ENCODE measurements around the gene TXLNA.

Gene TXLNA

DNA sequence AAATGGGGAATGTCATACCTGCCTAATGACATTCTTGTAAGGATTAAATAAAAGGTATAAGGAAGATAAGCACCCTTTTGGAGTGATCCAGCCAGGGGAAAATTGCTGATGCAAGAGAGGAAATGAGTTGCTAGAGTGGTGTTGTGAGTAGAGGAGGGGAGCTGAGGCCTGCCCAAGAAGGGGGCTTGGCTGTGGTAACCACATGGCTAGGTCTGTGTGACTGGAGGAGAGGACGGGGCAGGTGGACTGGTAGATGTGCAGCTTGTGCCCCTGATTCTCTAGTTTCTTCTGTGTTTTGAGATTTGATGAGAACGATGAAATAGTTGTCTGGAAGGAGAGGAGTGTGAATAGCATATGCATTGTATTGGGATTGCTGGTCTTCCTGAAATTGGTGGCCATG, 6.6 kb downstream of the TXLNA start:
- FAIRE-seq: no peak

DNA sequence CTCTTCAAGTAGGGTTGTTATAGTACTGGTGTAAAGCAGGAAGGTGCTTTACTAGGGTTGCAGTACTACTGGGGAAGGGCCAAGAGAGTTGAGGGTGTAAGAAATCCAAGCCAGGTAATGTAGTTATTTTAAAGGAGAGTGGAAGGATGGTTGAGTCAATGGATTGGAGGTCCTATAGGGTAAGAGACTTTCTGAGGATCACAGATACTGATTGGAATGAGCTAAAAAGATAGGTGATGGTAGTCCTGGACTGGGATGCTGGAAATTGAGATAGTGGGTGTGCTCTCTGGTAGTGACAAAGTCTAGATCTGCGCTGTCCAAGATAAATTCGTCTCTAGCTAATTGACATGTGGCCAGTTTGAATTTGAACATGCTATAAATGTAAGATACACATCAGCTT, 7.0 kb downstream of the TXLNA start:
- no peak for FAIRE-seq

DNA sequence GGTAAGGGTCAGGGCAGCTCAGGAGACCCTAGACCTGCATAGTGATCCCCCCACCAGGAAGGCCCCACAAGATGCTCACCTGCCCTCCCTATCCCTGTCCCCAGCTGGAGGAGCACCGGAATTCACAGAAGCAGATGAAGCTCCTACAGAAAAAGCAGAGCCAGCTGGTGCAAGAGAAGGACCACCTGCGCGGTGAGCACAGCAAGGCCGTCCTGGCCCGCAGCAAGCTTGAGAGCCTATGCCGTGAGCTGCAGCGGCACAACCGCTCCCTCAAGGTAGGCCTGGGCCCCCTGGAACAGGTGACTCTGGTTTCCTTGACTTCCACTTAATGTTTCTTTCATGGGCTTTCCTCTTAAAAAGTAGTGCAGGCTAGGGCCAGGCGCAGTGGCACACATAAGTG, 8.4 kb downstream of the TXLNA start:
- no peak for FAIRE-seq

DNA sequence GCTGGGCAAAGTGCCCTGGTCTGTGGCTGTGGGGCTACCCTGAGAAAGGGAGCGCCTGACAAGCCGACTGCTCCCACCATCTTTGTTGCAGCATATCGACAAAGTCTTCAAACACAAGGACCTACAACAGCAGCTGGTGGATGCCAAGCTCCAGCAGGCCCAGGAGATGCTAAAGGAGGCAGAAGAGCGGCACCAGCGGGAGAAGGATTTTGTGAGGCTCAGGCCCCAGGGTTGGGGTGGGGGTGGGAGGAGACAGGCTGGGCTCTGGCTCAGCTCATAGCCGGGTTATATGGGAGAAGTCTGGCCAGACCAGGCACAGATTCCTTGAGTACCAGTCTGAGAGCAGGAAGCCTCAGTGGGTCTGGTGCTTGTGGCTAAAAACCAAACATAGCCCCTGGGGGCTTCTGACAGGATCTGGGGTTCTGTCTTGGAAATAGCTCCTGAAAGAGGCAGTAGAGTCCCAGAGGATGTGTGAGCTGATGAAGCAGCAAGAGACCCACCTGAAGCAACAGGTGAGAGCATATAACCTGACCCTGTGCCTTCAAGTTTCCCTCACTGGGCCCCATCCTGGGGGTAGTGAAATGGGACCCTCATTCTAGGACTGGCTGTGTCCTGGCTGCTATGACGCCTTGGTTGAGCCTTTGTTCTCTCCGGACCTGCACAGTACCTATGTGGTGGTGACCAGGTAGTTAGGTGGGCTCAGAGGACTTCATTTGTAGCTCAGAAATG, 12.9 kb downstream of the TXLNA start:
- FAIRE-seq: no peak

DNA sequence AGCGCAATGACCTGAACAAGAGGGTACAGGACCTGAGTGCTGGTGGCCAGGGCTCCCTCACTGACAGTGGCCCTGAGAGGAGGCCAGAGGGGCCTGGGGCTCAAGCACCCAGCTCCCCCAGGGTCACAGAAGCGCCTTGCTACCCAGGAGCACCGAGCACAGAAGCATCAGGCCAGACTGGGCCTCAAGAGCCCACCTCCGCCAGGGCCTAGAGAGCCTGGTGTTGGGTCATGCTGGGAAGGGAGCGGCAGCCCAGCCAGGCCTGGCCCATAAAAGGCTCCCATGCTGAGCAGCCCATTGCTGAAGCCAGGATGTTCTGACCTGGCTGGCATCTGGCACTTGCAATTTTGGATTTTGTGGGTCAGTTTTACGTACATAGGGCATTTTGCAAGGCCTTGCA, 15.5 kb downstream of the TXLNA start:
- no peak for FAIRE-seq

DNA sequence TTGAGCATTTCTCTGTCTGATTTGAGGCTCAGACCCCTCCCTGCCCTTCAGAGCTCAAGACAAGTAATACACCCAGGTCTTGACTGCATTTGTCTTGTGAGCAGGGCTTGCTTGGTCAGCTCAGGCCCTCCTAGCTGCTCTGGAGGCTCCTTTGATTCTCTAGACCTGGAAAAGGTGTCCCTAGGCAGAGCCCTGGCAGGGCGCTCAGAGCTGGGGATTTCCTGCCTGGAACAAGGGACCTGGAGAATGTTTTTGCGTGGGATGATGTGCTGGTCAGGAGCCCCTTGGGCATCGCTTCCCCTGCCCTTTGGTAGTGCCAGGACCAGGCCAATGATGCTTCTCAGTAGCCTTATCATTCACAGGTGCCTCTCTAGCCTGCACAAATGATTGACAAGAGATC, 16.1 kb downstream of the TXLNA start:
- no peak for FAIRE-seq

DNA sequence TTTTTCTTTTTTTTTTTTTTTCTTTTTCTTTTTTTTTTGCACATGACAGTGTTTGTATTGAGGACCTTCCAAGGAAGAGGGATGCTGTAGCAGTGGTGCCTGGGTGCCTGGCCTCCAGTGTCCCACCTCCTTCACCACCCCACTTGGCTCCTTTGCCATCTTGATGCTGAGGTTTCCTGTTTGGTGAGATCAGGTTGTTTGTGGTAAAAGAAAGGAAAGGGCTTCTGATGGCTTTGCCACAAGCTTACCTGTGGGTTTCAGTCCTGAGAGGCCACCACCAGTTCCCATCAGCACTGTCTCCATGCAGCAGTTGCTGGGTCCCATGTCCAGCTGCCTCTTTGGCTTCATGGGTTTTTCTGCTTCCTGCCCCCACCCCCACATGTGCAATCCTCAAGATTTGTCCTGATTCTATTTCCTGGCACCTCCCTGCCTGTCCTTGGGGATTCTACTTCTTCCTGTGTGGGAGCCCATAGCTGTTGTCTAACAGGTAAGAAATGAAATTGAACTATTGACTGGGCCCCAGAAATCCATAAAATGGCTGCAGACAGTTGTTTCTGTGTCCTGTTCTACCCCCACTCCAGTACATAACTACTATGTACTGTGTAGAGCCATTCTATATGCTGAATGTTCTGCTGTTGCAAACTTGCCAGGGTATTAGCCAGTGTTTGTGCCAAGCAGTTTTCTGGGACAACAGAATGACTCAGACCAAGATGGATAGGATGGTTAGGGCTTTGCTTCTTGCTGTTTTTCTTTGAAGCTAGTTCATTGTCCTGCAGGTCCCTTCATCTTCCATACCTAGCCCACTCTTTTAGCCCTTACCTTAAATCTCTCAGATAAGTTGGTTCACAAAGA, 16.7 kb downstream of the TXLNA start:
- no peak for FAIRE-seq

DNA sequence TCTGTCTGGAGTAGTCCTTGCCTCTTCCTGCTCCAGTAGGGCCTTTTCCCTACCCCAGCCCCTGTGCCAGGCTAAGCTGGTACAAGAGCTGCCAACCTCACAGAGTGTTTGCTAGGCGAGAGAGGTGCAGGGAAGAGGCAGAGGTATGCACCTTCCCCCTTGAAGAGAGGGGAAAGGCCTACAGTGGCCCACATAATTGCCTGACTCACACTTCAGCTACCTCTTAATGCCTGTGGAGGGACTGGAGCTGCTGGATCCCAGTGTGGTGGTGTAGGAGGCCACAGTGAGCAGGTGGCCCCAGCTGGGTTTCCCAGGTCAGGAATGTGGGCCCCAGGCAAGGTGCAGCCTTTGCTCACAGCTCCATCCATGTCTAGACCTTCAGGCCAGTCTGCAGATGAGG, 17.6 kb downstream of the TXLNA start:
- no peak for FAIRE-seq

DNA sequence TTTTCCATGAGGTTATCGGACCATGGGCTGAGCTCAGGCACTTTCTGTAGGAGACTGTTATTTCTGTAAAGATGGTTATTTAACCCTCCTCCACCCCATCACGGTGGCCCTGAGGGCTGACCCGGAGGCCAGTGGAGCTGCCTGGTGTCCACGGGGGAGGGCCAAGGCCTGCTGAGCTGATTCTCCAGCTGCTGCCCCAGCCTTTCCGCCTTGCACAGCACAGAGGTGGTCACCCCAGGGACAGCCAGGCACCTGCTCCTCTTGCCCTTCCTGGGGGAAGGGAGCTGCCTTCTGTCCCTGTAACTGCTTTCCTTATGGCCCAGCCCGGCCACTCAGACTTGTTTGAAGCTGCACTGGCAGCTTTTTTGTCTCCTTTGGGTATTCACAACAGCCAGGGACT, 18.4 kb downstream of the TXLNA start:
- FAIRE-seq: no peak

DNA sequence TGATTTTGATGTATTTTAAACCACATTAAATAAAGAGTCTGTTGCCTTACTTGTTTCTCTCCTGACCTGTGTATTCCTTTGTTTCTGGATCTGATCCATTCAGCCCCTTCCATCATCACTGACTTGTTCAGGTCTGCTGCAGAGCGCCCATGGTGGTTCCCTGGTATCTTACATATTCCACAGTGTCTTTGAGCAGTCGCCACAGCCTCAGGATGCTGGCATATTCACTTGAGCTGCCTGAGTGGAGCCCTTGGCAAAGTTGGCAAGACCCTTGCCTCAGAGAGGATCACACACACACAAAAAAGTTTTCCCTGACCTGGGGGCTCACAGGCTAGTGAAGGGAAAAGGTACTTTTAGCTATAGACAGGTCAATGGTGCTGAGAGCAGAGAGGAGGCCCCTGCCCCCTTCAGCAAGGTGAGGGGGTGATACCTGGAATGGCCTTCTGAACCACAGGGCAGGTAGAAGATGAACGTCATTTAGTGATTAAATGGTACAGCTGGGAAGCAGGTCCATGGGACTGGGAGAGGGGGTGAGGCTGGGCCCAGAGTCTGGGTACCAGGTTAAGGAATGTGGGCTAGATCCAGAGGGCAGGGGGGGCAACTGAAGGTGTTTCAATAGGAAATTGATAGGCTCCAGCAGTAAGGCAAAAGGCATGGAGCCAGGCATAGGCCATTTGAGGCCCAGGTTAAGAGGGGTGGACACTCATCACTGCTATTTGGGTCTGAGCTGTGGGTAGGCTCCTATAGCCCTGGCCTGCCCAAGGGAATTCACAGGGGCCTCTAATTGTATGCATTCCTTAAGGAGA, 19.0 kb downstream of the TXLNA start:
- FAIRE-seq: no peak

DNA sequence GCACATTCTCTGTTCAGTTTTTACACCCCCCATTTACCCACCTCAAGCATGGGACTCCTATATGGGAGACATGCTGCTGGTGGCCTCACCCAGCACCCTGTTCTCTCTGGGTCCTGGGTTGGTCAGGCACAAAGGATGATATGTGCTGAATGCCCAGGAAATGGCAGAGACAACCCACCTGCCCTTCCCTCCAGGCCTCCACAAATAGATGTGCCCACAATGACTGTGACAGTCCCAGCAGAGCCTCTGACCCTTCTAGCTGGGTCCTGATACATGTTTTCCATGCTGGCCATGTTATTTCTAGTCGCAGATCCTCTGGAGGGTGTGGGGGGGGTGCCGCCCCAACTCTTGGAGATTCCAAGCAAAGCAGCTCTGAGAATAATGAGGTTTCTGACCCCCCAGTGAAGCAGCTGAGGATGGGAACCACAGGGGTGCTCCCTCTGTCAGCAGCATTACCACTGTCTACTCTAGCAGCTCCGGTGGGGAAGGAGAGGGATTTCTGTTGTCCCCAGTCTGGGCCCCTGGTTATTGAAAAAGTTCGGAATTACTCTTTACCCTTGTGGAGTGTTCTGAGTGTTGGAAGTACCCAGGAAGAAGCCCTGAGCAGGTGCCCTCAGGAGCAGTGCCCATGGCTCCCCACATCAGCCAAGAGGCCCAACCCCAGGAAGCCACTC, 19.7 kb downstream of the TXLNA start:
- FAIRE-seq: no peak

DNA sequence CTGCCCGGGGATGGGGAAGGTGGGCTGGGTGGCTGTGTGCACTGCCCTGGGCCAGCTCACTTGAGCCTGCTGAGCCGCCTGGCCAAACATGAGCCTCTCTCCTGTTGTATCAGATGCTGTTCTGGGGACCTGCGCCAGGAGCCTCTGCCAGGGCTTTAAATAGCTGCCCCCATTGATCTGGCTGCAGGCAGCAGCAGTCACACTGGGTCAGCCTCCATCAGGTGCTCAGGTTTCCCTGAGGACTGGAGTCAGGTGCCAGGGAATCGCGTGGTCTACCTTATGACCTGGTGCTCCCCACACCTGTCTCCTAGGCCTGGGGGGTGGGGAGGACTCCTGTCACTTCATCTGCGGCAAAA, 20.2 kb downstream of the TXLNA start:
- no peak for FAIRE-seq

DNA sequence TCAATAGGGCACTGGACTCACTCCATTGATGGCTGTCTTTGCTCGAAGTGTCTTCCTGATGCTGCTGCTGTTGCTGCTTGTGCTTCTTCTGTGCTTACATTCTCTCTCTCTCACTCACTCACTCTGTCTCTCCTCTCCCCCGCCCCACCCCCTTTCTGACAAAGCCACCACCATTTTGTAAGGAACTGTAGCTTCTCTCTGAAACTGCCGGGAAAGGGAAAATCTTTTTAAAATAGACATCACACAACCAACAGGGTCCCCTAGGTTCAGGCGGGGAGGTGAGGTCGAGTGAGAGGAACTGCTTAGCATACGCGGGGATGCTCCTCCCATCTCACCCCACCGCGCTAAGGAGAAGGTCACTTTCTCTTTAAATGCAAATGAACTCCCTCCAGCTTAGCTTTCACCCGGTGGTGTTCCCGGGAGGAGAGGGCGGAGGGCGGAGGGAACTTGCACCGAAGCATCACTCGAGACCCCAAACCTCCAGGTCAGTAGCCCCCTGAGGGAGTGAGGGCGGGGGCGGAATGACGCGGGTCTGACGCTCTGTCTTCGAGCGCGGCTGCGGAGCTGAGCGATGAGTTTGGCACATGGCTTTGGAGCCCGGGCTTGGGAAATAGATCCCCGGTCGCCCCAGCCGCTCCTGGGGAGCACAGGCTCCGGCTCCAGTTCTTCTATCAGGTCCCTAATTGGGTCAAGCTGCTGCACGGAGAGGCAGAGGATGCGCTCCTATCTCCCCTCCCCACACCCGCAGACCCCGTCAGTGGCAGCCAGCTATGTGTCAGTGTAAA, 20.9 kb downstream of the TXLNA start, which contains the start of gene CCDC28B:
TSS of gene CCDC28B (plus strand) at position 370 of the 785 bp plus-strand sequence. CDS start 1,341 bp downstream, outside the sequence.
- FAIRE-seq: no peak

DNA sequence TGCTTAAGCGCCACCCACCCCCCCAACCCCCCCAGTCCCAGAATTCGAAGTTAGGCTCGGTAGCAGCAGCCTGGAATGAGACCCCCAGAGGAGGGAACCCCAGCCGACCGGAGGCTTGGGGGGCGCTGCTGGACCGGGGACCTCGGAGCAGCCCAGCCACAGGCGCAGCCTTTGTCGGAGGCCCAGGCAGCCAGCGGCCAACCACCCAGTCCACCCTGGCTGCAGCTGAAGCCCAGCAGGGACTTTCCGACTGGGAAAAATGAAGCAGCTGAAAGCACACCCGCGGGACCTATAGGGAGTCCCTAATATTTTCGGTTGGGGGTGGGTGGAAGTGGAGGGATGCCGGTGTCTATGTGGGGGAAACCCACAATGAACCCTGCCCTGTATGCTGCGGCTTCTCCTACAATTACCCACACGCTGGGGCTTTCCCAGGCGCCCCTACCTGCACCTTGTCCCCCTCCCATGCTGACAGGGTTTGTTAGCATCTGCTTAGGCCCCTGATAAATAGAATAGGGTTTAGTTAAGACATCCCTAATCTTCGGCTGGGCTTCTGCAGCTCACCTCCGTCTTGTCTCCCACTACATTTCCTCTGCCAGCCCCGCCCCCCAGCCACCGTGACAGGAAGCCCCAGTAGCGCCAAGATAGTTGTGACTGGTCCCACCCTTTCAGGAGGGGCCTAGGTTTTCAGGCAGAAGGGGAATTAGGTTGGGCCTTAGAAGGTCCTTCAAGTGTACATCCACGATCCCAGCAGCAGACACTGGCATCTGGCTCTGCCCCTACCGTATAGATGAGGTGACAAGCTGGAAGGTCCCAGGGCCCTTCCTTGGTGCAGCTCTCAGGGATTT, 21.8 kb downstream of the TXLNA start:
- no peak for FAIRE-seq

DNA sequence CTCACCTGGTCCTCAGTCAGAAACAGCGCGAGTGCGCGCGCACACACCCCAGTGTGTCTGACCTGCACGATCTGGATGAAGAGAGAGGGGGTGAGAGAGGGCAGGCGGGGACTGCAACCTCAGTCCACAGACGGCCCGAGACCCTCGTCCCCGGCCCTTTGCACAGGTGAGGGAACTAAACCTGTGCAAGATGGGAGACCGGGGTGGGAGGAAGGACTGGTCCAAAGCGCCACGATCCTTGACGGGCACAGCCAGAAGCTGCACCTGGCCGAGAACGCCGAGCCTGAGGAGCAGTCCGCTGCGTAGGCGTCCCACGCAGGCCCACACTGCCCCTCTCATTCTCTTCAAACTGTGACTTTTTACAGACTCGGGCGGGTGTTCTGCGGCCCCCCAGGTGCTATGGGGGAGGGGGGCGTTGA, 25.5 kb downstream of the TXLNA start:
- no peak for FAIRE-seq

DNA sequence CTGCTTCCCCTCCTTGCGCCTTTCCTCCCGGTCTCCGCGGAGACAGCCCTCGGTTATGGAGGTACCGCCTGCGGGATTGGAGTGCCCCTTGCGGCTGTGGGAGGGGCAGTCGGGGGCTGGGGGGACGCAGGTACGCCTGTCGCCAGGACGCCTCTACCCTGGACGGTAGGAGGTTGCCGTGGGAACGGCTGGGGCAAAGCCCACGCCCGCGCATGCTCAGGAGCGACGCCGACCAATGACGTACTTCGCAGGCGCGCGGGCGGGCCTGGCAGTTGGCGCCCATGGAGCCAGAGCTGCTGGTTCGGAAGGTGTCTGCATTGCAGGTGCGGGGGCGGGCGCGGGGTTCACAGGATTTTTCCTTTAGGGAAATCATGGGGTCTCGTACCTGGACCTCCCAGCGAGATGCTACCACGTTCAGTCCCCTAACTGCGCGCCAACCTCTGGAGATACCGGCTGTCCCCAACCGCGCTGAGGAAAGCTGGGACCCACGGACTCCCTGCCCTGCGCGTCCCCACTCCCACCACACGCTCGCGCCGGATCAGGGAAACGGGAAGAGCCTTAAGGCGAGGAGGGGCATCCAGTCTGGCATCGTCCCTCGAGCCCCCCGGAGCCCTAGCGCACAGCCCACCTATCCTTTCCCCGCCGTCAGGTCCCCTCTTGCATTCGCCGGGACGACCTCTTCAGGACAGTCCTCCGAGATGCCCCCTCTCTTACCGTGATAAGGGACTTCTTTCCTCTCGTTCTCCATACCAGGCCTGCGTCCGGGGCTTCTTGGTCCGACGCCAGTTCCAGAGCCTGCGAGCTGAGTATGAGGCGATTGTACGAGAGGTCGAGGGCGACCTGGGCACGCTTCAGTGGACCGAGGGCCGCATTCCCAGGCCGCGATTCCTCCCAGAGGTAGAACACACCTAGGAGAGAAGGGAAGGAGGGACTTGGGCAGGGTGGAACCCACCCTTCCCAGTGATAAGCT, 26.2 kb downstream of the TXLNA start, which contains the start of gene IQCC:
TSS of gene IQCC (plus strand) at position 271 of the 970 bp plus-strand sequence. CDS start at position 282, 11 bp downstream.
- FAIRE-seq: no peak

DNA sequence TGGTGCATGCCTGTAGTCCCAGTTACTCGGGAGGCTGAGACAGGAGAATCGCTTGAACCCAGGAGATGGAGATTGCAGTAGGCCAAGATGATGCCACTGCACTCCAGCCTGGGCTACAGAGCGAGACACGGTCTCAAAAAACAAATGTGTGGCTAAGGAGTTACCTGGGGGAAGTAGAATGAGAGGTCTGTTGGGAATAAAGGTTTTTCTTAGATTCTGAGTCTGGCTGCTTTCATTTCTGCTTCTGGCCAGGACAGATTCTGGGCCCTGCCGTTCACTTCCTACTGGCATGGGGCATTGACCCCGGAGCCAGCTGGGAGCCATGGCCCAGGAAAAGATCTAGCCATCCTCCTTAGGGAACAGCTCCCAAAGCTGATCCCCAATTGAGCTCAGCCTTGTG, 29.0 kb downstream of the TXLNA start:
- FAIRE-seq: no peak

DNA sequence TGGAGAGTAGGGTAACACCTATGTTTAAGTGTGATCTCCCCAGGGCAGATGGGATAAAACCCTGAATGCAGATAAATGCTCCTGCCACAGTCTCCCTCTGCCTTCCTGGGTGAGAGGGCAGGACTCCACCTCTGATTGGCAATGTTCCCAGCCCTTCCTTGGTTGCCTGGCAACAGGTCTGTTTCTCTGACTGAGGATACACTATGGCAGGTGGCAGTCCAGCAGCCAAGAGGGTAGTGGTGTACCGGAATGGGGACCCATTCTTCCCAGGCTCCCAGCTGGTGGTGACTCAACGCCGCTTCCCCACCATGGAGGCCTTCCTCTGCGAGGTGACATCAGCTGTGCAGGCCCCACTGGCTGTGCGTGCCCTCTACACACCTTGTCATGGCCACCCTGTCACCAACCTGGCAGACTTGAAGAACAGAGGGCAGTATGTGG, 29.4 kb downstream of the TXLNA start, which contains the start of gene DCDC2B:
TSS of gene DCDC2B (plus strand) at position 199 of the 438 bp plus-strand sequence. CDS start at position 204, 5 bp downstream.
- FAIRE-seq: no peak
